ENCODE results near the gene TBC1D21.

DNA sequence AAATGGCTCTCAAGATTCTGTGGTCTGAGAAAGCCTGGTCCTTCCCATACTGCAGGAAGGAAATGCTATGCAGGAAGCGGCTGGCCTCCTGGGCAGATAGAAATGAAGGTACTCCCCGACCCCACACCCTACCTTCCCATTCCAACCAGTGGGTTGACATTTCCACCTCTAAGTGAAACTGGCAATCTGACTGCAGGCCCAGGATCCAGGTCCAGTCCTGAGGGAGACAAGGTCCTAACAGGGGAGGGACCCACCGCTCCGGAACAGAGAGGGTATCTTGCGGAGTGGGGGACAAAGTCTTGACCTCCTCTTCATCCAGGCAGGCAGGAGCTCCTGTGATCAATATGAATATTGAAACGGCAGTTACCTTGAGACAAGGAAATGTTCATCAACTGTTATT, 46.3 kb downstream of the TBC1D21 start:
- TF ChIP-seq, protein P1, sequence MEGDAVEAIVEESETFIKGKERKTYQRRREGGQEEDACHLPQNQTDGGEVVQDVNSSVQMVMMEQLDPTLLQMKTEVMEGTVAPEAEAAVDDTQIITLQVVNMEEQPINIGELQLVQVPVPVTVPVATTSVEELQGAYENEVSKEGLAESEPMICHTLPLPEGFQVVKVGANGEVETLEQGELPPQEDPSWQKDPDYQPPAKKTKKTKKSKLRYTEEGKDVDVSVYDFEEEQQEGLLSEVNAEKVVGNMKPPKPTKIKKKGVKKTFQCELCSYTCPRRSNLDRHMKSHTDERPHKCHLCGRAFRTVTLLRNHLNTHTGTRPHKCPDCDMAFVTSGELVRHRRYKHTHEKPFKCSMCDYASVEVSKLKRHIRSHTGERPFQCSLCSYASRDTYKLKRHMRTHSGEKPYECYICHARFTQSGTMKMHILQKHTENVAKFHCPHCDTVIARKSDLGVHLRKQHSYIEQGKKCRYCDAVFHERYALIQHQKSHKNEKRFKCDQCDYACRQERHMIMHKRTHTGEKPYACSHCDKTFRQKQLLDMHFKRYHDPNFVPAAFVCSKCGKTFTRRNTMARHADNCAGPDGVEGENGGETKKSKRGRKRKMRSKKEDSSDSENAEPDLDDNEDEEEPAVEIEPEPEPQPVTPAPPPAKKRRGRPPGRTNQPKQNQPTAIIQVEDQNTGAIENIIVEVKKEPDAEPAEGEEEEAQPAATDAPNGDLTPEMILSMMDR (conservative IDR thresholded peaks at IDR 0.05), result no peak
- no peak for TF ChIP-seq EZH2 (IDR thresholded peaks at IDR 0.05; ENCODE audit: low read depth)

All from PC-9 (cell line).